Measurements from ENCODE around the gene PSD2. TPM values are rescaled to one million over a fixed set of nuclear protein-coding genes. Genes with fewer than 3 reads are reported as not detected.
A peak's percentile ranks its signal among the peaks of the same experiment; 100 is the strongest.

The PSD2 gene
- total RNA-seq, 2 experiments from 2014 or later: not detected

DNA sequence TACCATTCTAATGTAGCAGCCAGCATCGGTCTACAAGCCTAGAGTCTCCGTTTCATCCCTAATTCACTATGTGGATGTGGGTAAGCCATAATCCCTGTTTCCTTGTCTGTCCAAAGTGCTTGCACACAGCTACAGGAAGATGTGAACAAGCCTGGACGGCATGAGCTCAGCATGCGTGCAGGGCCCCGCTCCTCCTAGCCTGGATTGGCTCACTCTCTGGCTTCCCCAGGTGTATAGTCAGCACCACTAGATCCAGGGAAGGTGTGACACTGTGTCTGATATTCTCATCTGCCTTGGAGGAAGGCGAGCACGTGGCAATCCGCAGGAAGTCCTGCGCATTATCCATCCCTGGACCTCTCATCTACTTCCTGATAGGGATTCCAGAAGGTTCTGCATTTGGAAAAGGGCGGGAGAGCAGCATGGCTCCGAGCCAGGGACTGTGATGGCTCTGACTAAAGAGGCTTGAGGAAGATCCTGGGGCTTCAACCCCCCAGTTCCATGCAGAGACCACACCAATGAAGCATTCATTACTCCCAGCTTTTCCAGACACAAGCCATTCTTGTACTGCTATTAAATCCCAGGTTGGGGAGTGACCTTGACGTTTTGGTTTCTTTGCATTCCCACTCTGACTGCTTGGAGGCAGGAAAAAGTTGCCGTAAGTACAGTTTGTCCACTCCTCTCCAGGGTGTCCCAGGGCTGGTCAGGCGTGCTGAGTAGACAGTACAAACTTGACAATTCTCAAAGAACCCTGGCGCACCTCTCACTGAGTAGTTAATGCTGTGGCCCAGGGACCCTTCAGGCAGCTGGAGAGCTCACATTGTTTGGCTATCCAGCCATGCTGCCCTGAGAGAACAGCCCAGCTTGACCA is 65.6 kb downstream of the PSD2 start:
- intact Hi-C loops (cut with micrococcal nuclease): loop anchor here (5.0 kb wide), 1 partner anchor 106 kb away; no protein-coding TSS in a partner anchor
- no peaks in the 10 kb centered on the region for H3K36me3 Mint-ChIP-seq (ENCODE audit: low read depth)
- no peaks in the 10 kb centered on the region for H3K27me3 Mint-ChIP-seq (ENCODE audit: low read depth)
- no peaks in the 10 kb centered on the region for H3K9me3 Mint-ChIP-seq
- CTCF ChIA-PET: interaction anchor here (0.9 to 6.2 kb wide), 8 partner anchors 12 to 107 kb away, joined by 3 to 59 read pairs (median 10); no protein-coding TSS in a partner anchor
- H3K4me1 Mint-ChIP-seq (ENCODE audit: low read depth): no peaks in the 10 kb centered on the region
- H3K27ac Mint-ChIP-seq: no peak overlapping the region
- H3K4me3 Mint-ChIP-seq: no peak overlapping the region
- DNase-seq: no peak

DNA sequence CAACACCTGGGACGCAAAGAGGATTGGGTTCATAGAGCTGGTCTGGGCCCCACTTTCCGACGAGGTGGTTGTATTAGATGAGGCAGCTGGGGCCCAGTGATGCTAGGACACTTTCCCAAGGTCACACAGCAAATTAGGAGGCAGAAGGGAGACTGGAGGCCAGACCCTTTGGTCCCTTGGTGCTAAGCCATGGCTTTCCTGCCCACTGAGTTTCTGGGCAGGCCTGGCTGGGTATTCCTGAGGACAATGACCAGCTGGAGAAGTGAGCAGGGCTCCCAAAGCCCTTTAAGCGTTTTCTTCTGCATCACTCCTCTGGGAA is 66.2 kb downstream of the PSD2 start:
- Mint-ChIP-seq H3K4me1 (ENCODE audit: low read depth) (no peaks in the 10 kb centered on the region), H3K36me3 (ENCODE audit: low read depth) (no peaks in the 10 kb centered on the region), H3K27me3 (ENCODE audit: low read depth) (no peaks in the 10 kb centered on the region), H3K9me3 (no peaks in the 10 kb centered on the region), H3K27ac (no peak overlapping the region), H3K4me3 (no peak overlapping the region)
- CTCF ChIA-PET: interaction anchor here (0.9 to 6.2 kb wide), 9 partner anchors 9 to 107 kb away, joined by 3 to 59 read pairs (median 6); no protein-coding TSS in a partner anchor
- intact Hi-C loops (cut with micrococcal nuclease): loop anchor here (5.0 kb wide), 1 partner anchor 105 kb away; no protein-coding TSS in a partner anchor
- DNase-seq: no peak

- H3K4me1 Mint-ChIP-seq (ENCODE audit: low read depth): no peaks in the 10 kb centered on the region
- CTCF ChIA-PET: interaction anchor here (0.9 to 6.2 kb wide), 10 partner anchors 10 to 106 kb away, joined by 3 to 59 read pairs (median 6); no protein-coding TSS in a partner anchor
- no peak overlapping the region for H3K4me3 Mint-ChIP-seq
- H3K36me3 Mint-ChIP-seq (ENCODE audit: low read depth): no peaks in the 10 kb centered on the region
- no peaks in the 10 kb centered on the region for H3K9me3 Mint-ChIP-seq
- intact Hi-C loops (cut with micrococcal nuclease): loop anchor here (5.0 kb wide), 1 partner anchor 105 kb away; no protein-coding TSS in a partner anchor
- H3K27ac Mint-ChIP-seq: no peak overlapping the region
- no peak for DNase-seq
- no peaks in the 10 kb centered on the region for H3K27me3 Mint-ChIP-seq (ENCODE audit: low read depth)
Measured at GRCh38 chr5:139862313-139862712, 66.7 kb downstream of the PSD2 start.

- Mint-ChIP-seq H3K27me3 (ENCODE audit: low read depth) (no peaks in the 10 kb centered on the region), H3K36me3 (ENCODE audit: low read depth) (no peaks in the 10 kb centered on the region), H3K9me3 (no peaks in the 10 kb centered on the region), H3K4me3 (no peak overlapping the region), H3K4me1 (ENCODE audit: low read depth) (no peaks in the 10 kb centered on the region), H3K27ac (no peak overlapping the region)
- intact Hi-C loops (cut with micrococcal nuclease): loop anchor here (5.0 kb wide), 1 partner anchor 104 kb away; no protein-coding TSS in a partner anchor
- CTCF ChIA-PET: interaction anchor here (0.6 to 6.2 kb wide), 12 partner anchors 10 to 137 kb away, joined by 3 to 59 read pairs (median 6); no protein-coding TSS in a partner anchor
- DNase-seq: no peak
Measured at GRCh38 chr5:139862803-139863202, 67.2 kb downstream of the PSD2 start.

- Mint-ChIP-seq H3K9me3 (no peaks in the 10 kb centered on the region), H3K27me3 (ENCODE audit: low read depth) (no peaks in the 10 kb centered on the region), H3K27ac (no peak overlapping the region), H3K4me3 (no peak overlapping the region), H3K4me1 (ENCODE audit: low read depth) (no peaks in the 10 kb centered on the region), H3K36me3 (ENCODE audit: low read depth) (no peaks in the 10 kb centered on the region)
- intact Hi-C loops (cut with micrococcal nuclease): loop anchor here (5.0 kb wide), 1 partner anchor 104 kb away; no protein-coding TSS in a partner anchor
- CTCF ChIA-PET: interaction anchor here (0.6 to 6.2 kb wide), 13 partner anchors 11 to 138 kb away, joined by 3 to 59 read pairs (median 5); no protein-coding TSS in a partner anchor
- no peak for DNase-seq
Measured at GRCh38 chr5:139863361-139863760, 67.8 kb downstream of the PSD2 start.

- intact Hi-C loops (cut with micrococcal nuclease): loop anchor here (1.0 to 5.0 kb wide), 3 partner anchors 15 to 103 kb away; no protein-coding TSS in a partner anchor
- no peaks in the 10 kb centered on the region for H3K4me1 Mint-ChIP-seq (ENCODE audit: low read depth)
- no peaks in the 10 kb centered on the region for H3K36me3 Mint-ChIP-seq (ENCODE audit: low read depth)
- H3K4me3 Mint-ChIP-seq: no peak overlapping the region
- CTCF ChIA-PET: interaction anchor here (0.6 to 6.2 kb wide), 12 partner anchors 10 to 104 kb away, joined by 3 to 59 read pairs (median 6); no protein-coding TSS in a partner anchor
- H3K27me3 Mint-ChIP-seq (ENCODE audit: low read depth): no peaks in the 10 kb centered on the region
- peak; percentile 69 for DNase-seq
- H3K9me3 Mint-ChIP-seq: no peaks in the 10 kb centered on the region
- no peak overlapping the region for H3K27ac Mint-ChIP-seq
Measured at GRCh38 chr5:139863855-139864558, 68.4 kb downstream of the PSD2 start.

DNA sequence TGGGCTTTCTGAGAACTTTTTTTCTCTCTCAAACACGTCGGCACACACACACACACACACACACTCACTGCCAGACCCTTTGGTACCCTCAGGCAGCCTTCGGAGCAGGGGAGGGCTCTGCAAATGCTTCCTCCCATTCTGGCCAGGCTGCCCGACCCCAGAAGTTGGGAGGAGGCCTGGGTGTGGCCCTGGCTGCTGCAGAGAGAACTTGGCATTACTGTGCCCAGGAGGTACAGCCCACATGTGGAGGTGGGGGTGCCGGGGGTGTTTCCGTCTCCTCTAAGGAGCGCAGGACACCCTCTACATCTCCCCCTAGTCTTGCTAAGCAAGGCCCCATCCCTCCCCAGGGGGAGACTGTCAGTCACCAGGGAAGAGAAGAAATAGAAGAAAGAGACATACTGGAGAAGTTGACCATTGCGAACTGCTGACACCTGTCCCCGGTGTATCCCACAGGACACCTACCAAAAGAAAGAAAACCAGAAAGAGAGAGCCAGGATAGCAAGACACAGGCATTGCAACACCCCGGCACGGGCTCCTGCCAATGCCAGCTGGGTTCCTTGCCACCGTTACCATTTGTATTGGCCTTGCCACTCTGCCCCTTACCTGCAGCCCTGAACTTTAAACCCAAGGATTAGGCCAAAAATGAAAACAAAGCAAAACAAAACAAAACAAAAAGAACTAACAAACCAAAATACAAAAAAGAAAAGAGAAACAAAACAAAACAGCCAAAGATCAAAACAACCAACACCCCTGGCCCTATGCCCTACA is 69.3 kb downstream of the PSD2 start:
- CTCF ChIA-PET: interaction anchor here (0.6 to 6.2 kb wide), 7 partner anchors 10 to 104 kb away, joined by 3 to 59 read pairs (median 19); no protein-coding TSS in a partner anchor
- intact Hi-C loops (cut with micrococcal nuclease): loop anchor here (1.0 to 5.0 kb wide), 3 partner anchors 16 to 102 kb away; no protein-coding TSS in a partner anchor
- H3K4me1 Mint-ChIP-seq (ENCODE audit: low read depth): no peaks in the 10 kb centered on the region
- H3K4me3 Mint-ChIP-seq: no peak overlapping the region
- no peaks in the 10 kb centered on the region for H3K27me3 Mint-ChIP-seq (ENCODE audit: low read depth)
- no peak for DNase-seq
- no peaks in the 10 kb centered on the region for H3K9me3 Mint-ChIP-seq
- H3K27ac Mint-ChIP-seq: no peak overlapping the region
- H3K36me3 Mint-ChIP-seq (ENCODE audit: low read depth): no peaks in the 10 kb centered on the region

GRCh38 chr5:139867109-139867508 is 71.5 kb downstream of the PSD2 start:
- no peaks in the 10 kb centered on the region for H3K9me3 Mint-ChIP-seq
- intact Hi-C loops (cut with micrococcal nuclease): no loop called here
- H3K4me1 Mint-ChIP-seq (ENCODE audit: low read depth): no peaks in the 10 kb centered on the region
- H3K27ac Mint-ChIP-seq: no peak overlapping the region
- CTCF ChIA-PET: interaction anchor here (0.8 to 3.5 kb wide), 3 partner anchors 17 to 101 kb away, joined by 3 to 23 read pairs (median 19); no protein-coding TSS in a partner anchor
- DNase-seq: no peak
- no peak overlapping the region for H3K4me3 Mint-ChIP-seq
- H3K36me3 Mint-ChIP-seq (ENCODE audit: low read depth): no peaks in the 10 kb centered on the region
- no peaks in the 10 kb centered on the region for H3K27me3 Mint-ChIP-seq (ENCODE audit: low read depth)

DNA sequence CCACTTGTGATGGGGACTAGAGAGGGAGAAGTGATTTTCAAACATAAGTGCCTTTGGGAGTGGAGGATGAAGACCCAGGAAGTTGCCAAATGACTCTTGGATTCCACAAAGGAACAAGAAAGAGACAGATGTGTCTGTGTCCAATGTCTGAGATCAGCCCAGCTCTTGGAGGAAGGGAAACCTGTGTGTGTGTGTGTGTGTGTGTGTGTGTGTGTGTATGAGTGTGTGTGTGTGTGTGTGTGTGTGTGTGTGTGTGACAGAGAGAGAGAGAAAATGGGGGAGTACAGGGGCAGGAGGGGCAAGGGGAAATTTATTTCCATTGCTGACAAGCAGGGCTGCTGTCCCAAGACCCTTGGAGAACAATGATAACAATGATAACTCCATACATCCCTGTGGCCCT is 72.0 kb downstream of the PSD2 start:
- Mint-ChIP-seq H3K36me3 (ENCODE audit: low read depth) (no peaks in the 10 kb centered on the region), H3K27ac (no peak overlapping the region), H3K27me3 (ENCODE audit: low read depth) (no peaks in the 10 kb centered on the region), H3K9me3 (no peaks in the 10 kb centered on the region), H3K4me3 (no peak overlapping the region), H3K4me1 (ENCODE audit: low read depth) (no peaks in the 10 kb centered on the region)
- intact Hi-C loops (cut with micrococcal nuclease): no loop called here
- DNase-seq: no peak
- CTCF ChIA-PET: interaction anchor here (0.8 to 3.5 kb wide), 3 partner anchors 18 to 101 kb away, joined by 3 to 23 read pairs (median 19); no protein-coding TSS in a partner anchor

GRCh38 chr5:139869042-139869790 is 73.6 kb downstream of the PSD2 start:
- intact Hi-C loops (cut with micrococcal nuclease): no loop called here
- H3K27me3 Mint-ChIP-seq (ENCODE audit: low read depth): no peaks in the 10 kb centered on the region
- CTCF ChIA-PET: interaction anchor here (1.8 kb wide), 1 partner anchor 100 kb away, joined by 5 read pairs; no protein-coding TSS in a partner anchor
- no peaks in the 10 kb centered on the region for H3K4me1 Mint-ChIP-seq (ENCODE audit: low read depth)
- no peaks in the 10 kb centered on the region for H3K9me3 Mint-ChIP-seq
- no peak for DNase-seq
- no peak overlapping the region for H3K27ac Mint-ChIP-seq
- H3K36me3 Mint-ChIP-seq (ENCODE audit: low read depth): no peaks in the 10 kb centered on the region
- no peak overlapping the region for H3K4me3 Mint-ChIP-seq

DNA sequence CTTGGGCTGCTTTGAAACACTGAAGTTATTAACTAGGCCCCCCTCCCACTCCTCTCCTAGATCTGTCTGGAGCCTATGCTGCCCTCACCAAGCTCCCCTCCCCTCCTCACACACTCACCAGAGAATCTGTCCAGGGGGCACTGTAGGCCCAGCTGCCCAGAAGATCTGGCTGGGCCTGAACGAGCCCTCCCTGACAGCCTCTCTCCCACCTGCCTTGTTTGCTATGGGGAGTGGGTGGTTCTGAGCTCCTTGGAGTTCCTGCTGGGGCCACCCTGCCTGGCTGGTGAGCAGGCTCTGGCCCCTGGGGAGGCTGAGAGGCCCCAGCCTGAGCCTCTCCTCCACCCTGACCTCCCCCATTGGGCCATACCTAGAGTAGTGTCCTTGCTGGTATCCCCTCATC is 75.1 kb downstream of the PSD2 start:
- Mint-ChIP-seq H3K4me1 (ENCODE audit: low read depth) (no peaks in the 10 kb centered on the region), H3K36me3 (ENCODE audit: low read depth) (no peaks in the 10 kb centered on the region), H3K4me3 (no peak overlapping the region), H3K27ac (no peak overlapping the region), H3K9me3 (peaks cover 2% of the 10 kb centered on the region), H3K27me3 (ENCODE audit: low read depth) (no peaks in the 10 kb centered on the region)
- CTCF ChIA-PET: interaction anchor here (1.8 kb wide), 1 partner anchor 98 kb away, joined by 5 read pairs; no protein-coding TSS in a partner anchor
- intact Hi-C loops (cut with micrococcal nuclease): no loop called here
- no peak for DNase-seq

Data from activated naive CD4-positive, alpha-beta T cell treated with anti-CD3 and anti-CD28 coated beads for 36 hours (primary cell).